K562 treated with DMSO at 1 percent for 24 hours (cell line): ENCODE measurements around the gene CEACAM16. TPM values are rescaled to one million over a fixed set of nuclear protein-coding genes. Genes with fewer than 3 reads are reported as not detected.

Source experiments
- total RNA-seq: library from RNA; unstranded; fragments of 300-600 nt; gene quantifications from 2 replicates; pipeline ENCODE4 v1.2.3, GENCODE V29; 2022; ENCODE audit warnings: low read depth; ENCODE audit not compliant: insufficient read depth

CEACAM16 gene, protein sequence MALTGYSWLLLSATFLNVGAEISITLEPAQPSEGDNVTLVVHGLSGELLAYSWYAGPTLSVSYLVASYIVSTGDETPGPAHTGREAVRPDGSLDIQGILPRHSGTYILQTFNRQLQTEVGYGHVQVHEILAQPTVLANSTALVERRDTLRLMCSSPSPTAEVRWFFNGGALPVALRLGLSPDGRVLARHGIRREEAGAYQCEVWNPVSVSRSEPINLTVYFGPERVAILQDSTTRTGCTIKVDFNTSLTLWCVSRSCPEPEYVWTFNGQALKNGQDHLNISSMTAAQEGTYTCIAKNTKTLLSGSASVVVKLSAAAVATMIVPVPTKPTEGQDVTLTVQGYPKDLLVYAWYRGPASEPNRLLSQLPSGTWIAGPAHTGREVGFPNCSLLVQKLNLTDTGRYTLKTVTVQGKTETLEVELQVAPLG
- not detected in 2 replicates for total RNA-seq

GRCh38 chr19:44698492-44699201, at the start of gene CEACAM16:
TSS of gene CEACAM16 (plus strand) at chr19:44699151. CDS start at chr19:44701457, 2,306 bp downstream.

GRCh38 chr19:44671400-44671799, 27.6 kb upstream of the CEACAM16 start, which contains the start of gene CEACAM19:
TSS of gene CEACAM19 (plus strand) at chr19:44671482. CDS start at chr19:44671932, 450 bp downstream.

GRCh38 chr19:44748426-44749254, 49.7 kb downstream of the CEACAM16 start, which contains the start of gene BCL3:
TSS of gene BCL3 (plus strand) at chr19:44748708. CDS start at chr19:44748791, 83 bp downstream.

Other genes starting within 250 kb of the CEACAM16 start
- gene ZNF180, start 198.6 kb upstream of the CEACAM16 start, total RNA-seq: 3.0 and 5.6 TPM in 2 replicates
- not detected in 2 replicates for gene CEACAM20, start 169.5 kb upstream of the CEACAM16 start, total RNA-seq
- gene IGSF23, start 85.6 kb upstream of the CEACAM16 start, total RNA-seq: not detected in 2 replicates
- gene PVR, start 55.2 kb upstream of the CEACAM16 start, total RNA-seq: 15.8 and 17.1 TPM in 2 replicates
- gene CEACAM19, start 27.7 kb upstream of the CEACAM16 start, total RNA-seq: 2.1 TPM in 2 replicates
- 39.7 and 42.3 TPM in 2 replicates for gene BCL3, start 49.6 kb downstream of the CEACAM16 start, total RNA-seq
- not detected in 2 replicates for gene CBLC, start 78.7 kb downstream of the CEACAM16 start, total RNA-seq
- gene BCAM, start 110.0 kb downstream of the CEACAM16 start, total RNA-seq: 7.7 and 8.2 TPM in 2 replicates
- 136 and 143 TPM in 2 replicates for gene NECTIN2, start 147.1 kb downstream of the CEACAM16 start, total RNA-seq
- gene TOMM40, start 192.1 kb downstream of the CEACAM16 start, total RNA-seq: 105 and 129 TPM in 2 replicates
- gene APOE, start 206.6 kb downstream of the CEACAM16 start, total RNA-seq: 1,323 and 1,421 TPM in 2 replicates
- 674 and 701 TPM in 2 replicates for gene APOC1, start 215.5 kb downstream of the CEACAM16 start, total RNA-seq
- not detected in 2 replicates for gene APOC4, start 243.1 kb downstream of the CEACAM16 start, total RNA-seq
- gene APOC2, start 246.9 kb downstream of the CEACAM16 start, total RNA-seq: not detected in 2 replicates